Left lobe of liver (tissue), 2 donors: ENCODE measurements around the gene EEFSEC. TPM values are rescaled to one million over a fixed set of nuclear protein-coding genes. Genes with fewer than 3 reads are reported as not detected.
"Not testable (repeated sequence)": the region's sequence is repeated elsewhere in the genome, so short reads cannot be mapped to it uniquely, and the experiment has no call there.

ENCODE experiments used
- ATAC-seq: fragments of 200-7000 bp; cut with Tn5 transposase; one replicate; pipeline ENCODE4 v1.9.1; 2020; ENCODE audit warnings: mild to moderate bottlenecking, moderate library complexity
- DNase-seq: peaks from one replicate; pipeline ENCODE4 v3.0.0-alpha.2; 2020; ENCODE audit warnings: low spot score
- total RNA-seq: library from RNA; stranded (reverse); gene quantifications from one replicate; pipeline ENCODE4 v1.2.1, GENCODE V29; 2021
- donor health status: DM: no; HTN: no; CAD: no; lungs with moderate emphysema.
- donor health status: DM: no; HTN: yes; CAD: no.

The EEFSEC gene
- total RNA-seq, 1 donor from 2014 or later: 12.8 TPM

GRCh38 chr3:128151758-128152274 is 1.5 kb upstream of the EEFSEC start:
- peak; percentile 75 for DNase-seq
- ATAC-seq: peak; percentile 72

DNA sequence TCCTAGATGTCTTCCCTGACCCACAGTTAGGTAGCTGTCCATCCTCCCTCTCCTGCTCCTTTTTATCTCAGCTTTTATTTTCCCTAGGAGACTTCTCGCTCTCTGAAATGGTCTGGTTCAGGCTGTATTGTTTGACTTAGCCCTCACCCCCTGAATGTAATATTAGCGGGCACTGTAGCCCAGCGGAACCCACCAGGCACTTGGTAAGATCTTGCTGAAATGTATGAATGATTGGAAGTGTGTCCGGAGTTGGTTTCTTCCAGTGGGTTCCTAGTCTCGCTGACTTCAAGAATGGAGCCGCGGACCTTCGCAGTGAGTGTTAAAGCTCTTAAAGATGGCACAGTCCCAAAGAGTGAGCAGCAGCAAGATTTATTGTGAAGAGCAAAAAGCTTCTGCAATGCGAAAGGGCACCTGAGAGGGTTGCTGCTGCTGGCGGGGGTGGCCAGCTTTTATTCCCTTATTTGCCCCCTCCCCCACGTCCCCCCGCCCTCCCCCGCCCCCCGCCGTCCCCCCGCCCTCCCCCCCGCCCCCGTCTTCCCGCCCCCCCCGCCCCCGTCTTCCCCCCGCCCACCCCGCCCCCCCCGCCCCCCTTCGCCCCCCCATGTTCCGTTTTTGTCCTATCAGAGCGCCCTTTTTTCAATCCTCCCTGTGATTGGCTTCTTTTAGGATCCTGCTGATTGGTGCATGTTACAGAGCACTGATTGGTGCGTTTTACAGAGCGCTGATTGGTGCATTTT is 694 bp upstream of the EEFSEC start:
- no peak for DNase-seq
- no peak for ATAC-seq

- DNase-seq, ATAC-seq: not testable (repeated sequence)
These were observed 1.1 kb downstream of the EEFSEC start for GRCh38 chr3:128154354-128154753.

DNA sequence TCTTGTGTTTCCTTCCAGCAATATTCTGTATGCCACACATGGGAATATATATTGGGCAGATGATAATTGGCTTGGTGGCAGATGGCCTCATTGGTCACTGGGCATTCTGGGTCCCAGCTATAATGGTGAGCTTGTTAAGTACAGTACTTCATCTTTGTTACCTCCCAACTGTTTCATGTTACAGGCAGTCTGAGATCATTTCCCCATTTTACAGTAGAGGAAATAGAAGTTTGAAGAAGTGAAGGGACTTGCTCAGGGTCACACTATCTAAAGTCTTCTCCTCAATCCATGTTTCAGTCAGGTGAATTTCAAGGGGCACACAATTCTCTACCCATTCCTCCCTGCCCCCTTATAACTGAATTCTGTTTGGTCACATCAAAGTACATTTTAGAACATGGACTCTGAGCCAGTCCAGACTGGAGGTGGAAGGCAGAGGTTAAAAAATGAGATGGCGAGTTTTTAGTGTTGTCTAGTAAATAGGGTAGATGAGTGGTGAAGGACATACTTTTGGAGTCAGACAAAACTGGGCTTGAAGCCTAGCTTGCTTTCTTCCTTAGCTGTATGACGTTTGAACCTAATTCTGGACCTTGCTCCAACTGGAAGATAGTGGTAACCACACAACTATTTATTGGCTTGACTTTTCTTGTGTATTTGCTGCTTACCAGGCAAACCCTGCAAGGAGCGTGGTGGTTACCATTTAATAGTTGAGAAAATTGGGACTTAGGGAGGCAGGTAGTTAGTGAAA is 2.5 kb downstream of the EEFSEC start:
- ATAC-seq: no peak
- no peak for DNase-seq

GRCh38 chr3:128160661-128161060 is 7.4 kb downstream of the EEFSEC start:
- ATAC-seq (no peak), DNase-seq (no peak)

DNA sequence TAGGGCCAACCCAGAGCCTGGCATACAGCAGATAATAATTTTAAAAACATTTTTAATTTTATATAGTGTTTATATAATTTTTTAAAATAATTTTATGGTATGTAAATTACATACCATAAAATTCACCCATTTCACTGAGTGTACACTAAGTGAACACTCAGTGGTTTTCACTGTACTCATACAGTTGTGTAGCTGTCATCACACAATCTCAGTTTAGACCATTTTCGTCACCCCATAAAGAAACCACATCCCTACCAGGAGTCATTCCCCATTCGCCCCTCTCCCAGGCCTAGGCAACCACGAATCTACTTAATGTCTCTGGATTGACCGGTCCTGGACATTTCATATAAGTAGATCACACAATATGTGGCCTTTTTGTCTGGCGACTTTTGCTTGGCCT is 10.2 kb downstream of the EEFSEC start:
- no peak for ATAC-seq
- DNase-seq: no peak

- ATAC-seq (no peak), DNase-seq (no peak)
These were observed 13.7 kb downstream of the EEFSEC start for GRCh38 chr3:128166971-128167453.

DNA sequence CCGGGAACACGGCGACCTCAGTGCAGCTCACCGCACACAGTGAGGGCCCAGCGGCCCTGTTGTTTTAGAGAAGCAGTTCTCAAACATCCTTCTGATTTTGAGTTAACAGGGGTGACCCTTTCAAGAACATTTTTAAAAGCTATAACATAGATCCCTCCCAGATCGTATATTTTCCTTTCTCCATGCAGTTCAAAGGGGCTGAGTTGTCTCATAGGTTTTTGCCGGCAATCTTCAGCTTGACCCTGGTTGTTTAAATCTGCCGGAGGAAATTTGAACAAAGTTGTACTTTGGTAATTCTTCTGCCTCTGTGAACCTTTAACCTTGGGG is 14.3 kb downstream of the EEFSEC start:
- no peak for DNase-seq
- ATAC-seq: no peak

DNA sequence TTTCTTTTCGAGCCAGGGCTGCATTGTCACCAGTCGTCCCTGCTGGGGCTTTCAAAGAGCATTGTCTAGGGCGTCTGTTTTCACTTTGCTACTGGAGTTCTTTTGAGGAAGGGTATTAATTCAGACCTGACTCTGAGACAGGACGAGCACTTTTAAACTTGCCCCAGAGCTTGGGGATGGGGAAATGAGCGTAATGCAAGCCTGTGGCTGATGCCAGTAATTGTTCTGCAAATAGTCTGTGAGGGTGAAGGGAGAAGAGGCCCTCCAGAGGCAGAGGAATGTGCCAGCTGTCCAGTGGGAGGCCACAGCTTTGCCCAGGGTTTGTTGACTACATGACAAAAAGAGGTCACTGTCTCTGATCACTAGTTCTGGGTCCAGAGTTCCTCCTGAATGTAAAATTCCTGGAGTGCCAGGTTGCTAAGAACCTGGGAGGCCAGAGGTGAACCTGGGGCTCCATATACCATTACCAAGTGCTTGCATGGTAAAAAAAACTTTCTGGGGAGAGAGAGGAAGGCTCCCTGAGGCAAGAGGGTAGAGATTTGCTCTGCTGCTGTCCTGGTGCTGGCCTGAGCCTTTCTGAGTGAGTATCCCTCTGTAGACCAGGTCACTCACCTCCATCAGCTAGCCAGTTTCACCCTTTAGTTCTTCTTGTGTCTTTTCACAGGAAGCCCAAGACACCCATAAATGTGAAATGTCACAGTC is 14.8 kb downstream of the EEFSEC start:
- peak; percentile 90 for ATAC-seq

GRCh38 chr3:128168836-128169235 is 15.6 kb downstream of the EEFSEC start:
- no peak for DNase-seq
- ATAC-seq: no peak

More for the DNA sequence above, 14.8 kb downstream of the EEFSEC start:
- DNase-seq: peak; percentile 82

GRCh38 chr3:128170866-128171516 is 17.7 kb downstream of the EEFSEC start:
- ATAC-seq (peak; percentile 84), DNase-seq (peak; percentile 69)

DNA sequence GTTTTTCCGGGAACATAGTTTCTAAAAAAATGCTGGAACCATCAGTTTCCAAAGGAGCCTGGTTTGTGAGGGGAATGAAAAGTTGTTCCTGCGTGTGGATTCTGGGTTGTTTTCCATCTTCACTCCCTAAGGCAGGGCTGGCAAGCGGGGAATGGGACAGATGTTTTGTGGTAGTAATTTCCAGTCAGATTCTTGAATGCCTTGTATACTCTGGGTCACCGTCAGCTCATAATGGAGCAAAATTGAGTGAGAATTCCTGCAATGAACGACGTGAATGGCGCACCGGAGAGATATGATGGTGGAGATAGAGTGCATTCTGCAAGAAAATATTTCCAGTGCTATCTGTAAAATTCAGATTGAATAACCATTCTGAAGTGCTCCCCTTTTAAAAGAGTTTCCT is 19.9 kb downstream of the EEFSEC start:
- DNase-seq (no peak), ATAC-seq (no peak)

GRCh38 chr3:128173849-128174248 is 20.6 kb downstream of the EEFSEC start:
- DNase-seq: no peak
- ATAC-seq: no peak

- ATAC-seq: peak; percentile 43
- DNase-seq: no peak
These were observed 21.7 kb downstream of the EEFSEC start for GRCh38 chr3:128174675-128175590.

- ATAC-seq (no peak), DNase-seq (no peak)
These were observed 22.5 kb downstream of the EEFSEC start for GRCh38 chr3:128175768-128176167.

DNA sequence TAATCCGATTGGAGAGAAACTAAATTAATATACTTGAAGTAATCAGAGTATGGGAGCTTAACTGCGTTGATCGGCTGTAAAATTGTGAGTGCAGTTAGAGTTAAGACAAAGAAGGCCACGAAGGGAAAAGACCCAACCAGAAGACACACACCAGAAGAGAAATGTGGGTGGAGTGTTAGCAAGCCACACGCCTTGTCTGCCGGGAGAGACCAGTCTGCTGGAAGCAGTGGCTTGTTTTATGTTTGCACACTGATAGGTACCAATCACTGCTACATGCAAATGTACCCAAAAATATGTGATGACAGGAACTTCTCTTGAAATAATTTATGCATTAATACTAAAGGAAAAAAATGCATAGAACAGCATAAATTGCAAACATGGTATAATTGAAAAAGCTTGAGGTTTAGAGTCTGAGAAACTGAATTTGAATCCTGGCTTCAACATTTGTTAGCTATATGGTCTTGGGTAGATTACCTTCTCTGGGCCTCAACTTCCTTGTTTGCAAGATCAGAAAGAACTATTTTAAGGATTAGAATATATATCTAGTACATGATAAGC is 23.1 kb downstream of the EEFSEC start:
- DNase-seq (no peak), ATAC-seq (no peak)

DNA sequence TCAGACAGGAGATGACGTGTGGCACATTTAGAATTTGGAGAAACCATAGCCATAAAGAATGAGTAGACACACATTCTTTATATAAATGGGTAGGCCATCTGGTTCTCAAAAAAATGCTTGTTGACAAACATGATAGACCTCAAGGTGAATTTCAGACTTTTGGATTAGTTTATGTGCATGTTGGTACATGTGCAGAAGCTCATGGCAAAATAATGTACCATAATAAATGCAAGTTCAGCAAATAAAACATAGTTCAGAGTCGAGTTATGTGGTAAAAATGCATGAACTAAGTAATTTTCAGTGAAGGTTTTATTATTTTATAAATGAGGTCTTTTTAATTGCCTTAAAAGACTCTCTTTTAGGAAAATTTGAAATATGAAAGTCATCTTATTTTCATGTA is 24.6 kb downstream of the EEFSEC start:
- DNase-seq: no peak
- ATAC-seq: no peak

DNA sequence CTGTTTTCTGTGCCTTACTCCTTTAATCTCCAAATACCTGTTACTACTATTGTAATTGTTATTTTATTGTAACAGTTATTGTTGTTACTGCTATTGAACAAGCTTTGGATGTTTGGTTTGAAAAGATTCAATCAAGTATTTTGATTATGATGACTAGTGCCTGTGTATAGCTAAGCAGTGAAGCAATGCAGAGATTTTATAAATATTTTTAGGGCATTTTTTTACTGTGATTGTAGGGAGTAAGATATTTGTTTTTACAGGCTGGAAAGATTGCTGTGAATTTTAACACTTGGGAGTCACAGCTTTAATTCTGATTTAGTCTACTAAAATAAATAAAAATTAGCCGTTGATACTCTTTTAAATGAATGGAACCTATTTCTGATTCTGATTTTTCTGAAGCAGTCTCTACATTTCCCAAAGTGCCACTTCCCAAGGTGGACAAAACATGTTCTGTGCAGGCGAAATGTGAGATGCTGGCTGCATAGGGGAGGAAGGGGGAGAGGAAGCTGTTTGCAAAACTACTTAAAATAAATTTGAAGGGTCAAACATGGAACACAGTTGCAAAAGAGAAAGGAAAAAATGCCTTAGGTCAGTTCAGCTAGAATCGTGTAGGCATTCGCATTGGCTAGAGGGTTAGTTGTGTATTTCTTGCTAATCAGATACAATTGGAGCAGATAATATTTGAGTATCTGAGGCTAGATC is 25.7 kb downstream of the EEFSEC start:
- DNase-seq (no peak), ATAC-seq (peak; percentile 41)

DNA sequence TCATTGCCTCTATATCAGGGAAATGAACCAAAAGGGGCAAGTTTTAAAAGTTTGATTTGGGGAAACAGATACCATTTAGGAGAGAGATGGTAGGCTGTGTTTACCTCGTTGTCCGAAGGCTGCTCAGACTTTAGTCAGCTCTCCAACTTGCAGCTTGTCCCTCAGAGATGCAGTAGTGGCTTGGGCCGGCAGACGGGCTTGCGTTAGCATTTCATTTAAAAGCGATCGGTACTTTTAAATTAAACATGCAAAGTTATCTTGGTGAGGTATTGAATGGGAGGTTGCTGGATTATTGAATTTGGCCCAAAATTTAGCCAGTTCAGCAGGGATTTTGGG is 26.2 kb downstream of the EEFSEC start:
- peak; percentile 41 for ATAC-seq
- DNase-seq: no peak
